ENCODE measurements around the gene MVP. TPM values are rescaled to one million over a fixed set of nuclear protein-coding genes. Genes with fewer than 3 reads are reported as not detected.

The MVP gene
- total RNA-seq, 4 donors from 2014 or later = 101 to 156 (median 123) TPM

- TF ChIP-seq POLR2A (IDR thresholded peaks at IDR 0.05; ENCODE audit: low read depth) (no peak), CTCF (IDR thresholded peaks at IDR 0.05) (no peak), EP300 (IDR thresholded peaks at IDR 0.05) (no peak), POLR2AphosphoS5 (IDR thresholded peaks at IDR 0.05) (no peak)
- peak overlapping the region in 1 of 4 donors; percentile 42 for H3K27ac ChIP-seq (replicated peaks in 1 of 4)
- no peak for DNase-seq (ENCODE audit: extremely low spot score)
- no peak overlapping the region for H3K4me3 ChIP-seq
- 90% methylated on average over 18 of the region's 18 CpGs for WGBS
- intact Hi-C loops (cut with DNase I) = no loop called here
- H3K4me1 ChIP-seq = peaks cover 0 to 38% (median 24%) of the 10 kb centered on the region in 4 donors
- no peaks in the 10 kb centered on the region for H3K9me3 ChIP-seq
- H3K27me3 ChIP-seq = no peaks in the 10 kb centered on the region
- H3K36me3 ChIP-seq = peaks cover 49 to 77% (median 74%) of the 10 kb centered on the region in 4 donors
These were observed 25.4 kb downstream of the MVP start for GRCh38 chr16:29845656-29846055.

GRCh38 chr16:29848420-29849297, 28.4 kb downstream of the MVP start:
- TF ChIP-seq POLR2A (IDR thresholded peaks at IDR 0.05; ENCODE audit: low read depth) = no peak
- peak in 2 of 3 experiments; percentile 79 for TF ChIP-seq CTCF (IDR thresholded peaks at IDR 0.05)
- no peak for TF ChIP-seq EP300 (IDR thresholded peaks at IDR 0.05)
- peak; percentile 35 to 57 for TF ChIP-seq POLR2AphosphoS5 (IDR thresholded peaks at IDR 0.05)
- H3K4me3 ChIP-seq = no peak overlapping the region
- H3K27me3 ChIP-seq = no peaks in the 10 kb centered on the region
- peaks cover 0 to 42% (median 24%) of the 10 kb centered on the region in 4 donors for H3K4me1 ChIP-seq
- intact Hi-C loops (cut with DNase I) = loop anchor here (2.0 kb wide), 1 partner anchor 148 kb away; no protein-coding TSS in a partner anchor
- H3K9me3 ChIP-seq = no peaks in the 10 kb centered on the region
- peaks cover 34 to 50% (median 47%) of the 10 kb centered on the region in 4 donors for H3K36me3 ChIP-seq
- peak overlapping the region in 3 of 4 donors; percentile 14 to 60 (median 40) for H3K27ac ChIP-seq (replicated peaks in 1 of 4)
- no peak for DNase-seq (ENCODE audit: extremely low spot score)
- WGBS = 44% methylated on average over 3 of the region's 15 CpGs

- DNase-seq (ENCODE audit: extremely low spot score) = no peak
- Histone ChIP-seq H3K27ac (replicated peaks in 1 of 4) (peak overlapping the region; percentile 14 to 60 (median 38)), H3K4me1 (peaks cover 0 to 41% (median 23%) of the 10 kb centered on the region in 4 donors), H3K27me3 (no peaks in the 10 kb centered on the region), H3K9me3 (no peaks in the 10 kb centered on the region), H3K4me3 (no peak overlapping the region), H3K36me3 (peaks cover 27 to 41% (median 39%) of the 10 kb centered on the region in 4 donors)
- WGBS = 52% methylated on average over 5 of the region's 5 CpGs
- intact Hi-C loops (cut with DNase I) = loop anchor here (2.0 kb wide), 1 partner anchor 149 kb away; no protein-coding TSS in a partner anchor
- TF ChIP-seq POLR2AphosphoS5 (IDR thresholded peaks at IDR 0.05) (peak in 1 of 2 donors; percentile 15), CTCF (IDR thresholded peaks at IDR 0.05) (no peak)
These were observed 29.2 kb downstream of the MVP start for GRCh38 chr16:29849505-29849904.

- no peak for DNase-seq (ENCODE audit: extremely low spot score)
- H3K4me3 ChIP-seq = no peak overlapping the region
- H3K27ac ChIP-seq (replicated peaks in 1 of 4) = no peak overlapping the region
- 88% methylated on average over 3 of the region's 3 CpGs for WGBS
- intact Hi-C loops (cut with DNase I) = no loop called here
- no peaks in the 10 kb centered on the region for H3K27me3 ChIP-seq
- H3K9me3 ChIP-seq = no peaks in the 10 kb centered on the region
- H3K4me1 ChIP-seq = peaks cover 0 to 29% (median 16%) of the 10 kb centered on the region in 4 donors
- TF ChIP-seq CTCF (IDR thresholded peaks at IDR 0.05) (no peak), POLR2A (IDR thresholded peaks at IDR 0.05; ENCODE audit: low read depth) (no peak), POLR2AphosphoS5 (IDR thresholded peaks at IDR 0.05) (no peak), EP300 (IDR thresholded peaks at IDR 0.05) (no peak)
- H3K36me3 ChIP-seq = peaks cover 17 to 26% (median 24%) of the 10 kb centered on the region in 4 donors
These were observed 30.7 kb downstream of the MVP start for GRCh38 chr16:29850998-29851397.
